Activated CD4-positive, alpha-beta T cell treated with anti-CD3 and anti-CD28 coated beads, Interleukin-2, amount 10 ng/mL, durations not matched to agents 24 days and 14 days (primary cell): ENCODE measurements around the gene SSBP4. TPM values are rescaled to one million over a fixed set of nuclear protein-coding genes. Genes with fewer than 3 reads are reported as not detected.

Experiments
- total RNA-seq: library from RNA; stranded (reverse); gene quantifications from 2 replicates; pipeline ENCODE4 v1.2.3, GENCODE V29; 2022

The SSBP4 gene
- total RNA-seq, 1 donor from 2014 or later, result 154 TPM

Other genes starting within 250 kb of the SSBP4 start
- 49.4 and 52.7 TPM in 2 replicates for gene IFI30, start 245.6 kb upstream of the SSBP4 start, total RNA-seq
- gene MPV17L2, start 226.2 kb upstream of the SSBP4 start, total RNA-seq, result 18.4 and 20.9 TPM in 2 replicates
- 9.6 and 10.3 TPM in 2 replicates for gene RAB3A, start 215.4 kb upstream of the SSBP4 start, total RNA-seq
- gene PDE4C, start 193.0 kb upstream of the SSBP4 start, total RNA-seq, result 0.14 and 0.37 TPM in 2 replicates
- 2.3 and 3.0 TPM in 2 replicates for gene IQCN, start 144.9 kb upstream of the SSBP4 start, total RNA-seq
- gene JUND, start 137.8 kb upstream of the SSBP4 start, total RNA-seq, result 382 and 413 TPM in 2 replicates
- gene LSM4, start 96.3 kb upstream of the SSBP4 start, total RNA-seq, result 217 and 225 TPM in 2 replicates
- 14.6 and 18.5 TPM in 2 replicates for gene PGPEP1, start 78.8 kb upstream of the SSBP4 start, total RNA-seq
- 0.26 TPM in 1 of 2 replicates, not detected in the other for gene GDF15, start 33.2 kb upstream of the SSBP4 start, total RNA-seq
- not detected in 2 replicates for gene LRRC25, start 21.8 kb upstream of the SSBP4 start, total RNA-seq
- 9.9 and 10.9 TPM in 2 replicates for gene ISYNA1, start 18.7 kb downstream of the SSBP4 start, total RNA-seq
- 25.5 and 27.8 TPM in 2 replicates for gene ELL, start 102.7 kb downstream of the SSBP4 start, total RNA-seq
- 170 and 173 TPM in 2 replicates for gene FKBP8, start 124.2 kb downstream of the SSBP4 start, total RNA-seq
- gene KXD1, start 138.5 kb downstream of the SSBP4 start, total RNA-seq, result 124 and 134 TPM in 2 replicates
- gene UBA52, start 152.5 kb downstream of the SSBP4 start, total RNA-seq, result 1,581 and 1,604 TPM in 2 replicates
- 130 and 138 TPM in 2 replicates for gene REX1BD, start 169.4 kb downstream of the SSBP4 start, total RNA-seq
- not detected in 2 replicates for gene CRLF1, start 187.4 kb downstream of the SSBP4 start, total RNA-seq
- gene TMEM59L, start 193.5 kb downstream of the SSBP4 start, total RNA-seq, result not detected in 2 replicates
- gene KLHL26, start 217.6 kb downstream of the SSBP4 start, total RNA-seq, result 12.1 and 14.0 TPM in 2 replicates